CD4-positive, CD25-positive, alpha-beta regulatory T cell (primary cell): ENCODE results near the gene RBM47. TPM values are rescaled to one million over a fixed set of nuclear protein-coding genes. Genes with fewer than 3 reads are reported as not detected.
A peak's percentile ranks its signal among the peaks of the same experiment; 100 is the strongest.
"Not testable (repeated sequence)": the region's sequence is repeated elsewhere in the genome, so short reads cannot be mapped to it uniquely, and the experiment has no call there.

Experiments
- ATAC-seq, 2 donors: fragments of 150-1000 bp; cut with Tn5 transposase; one replicate each; pipeline ENCODE4 v1.10.0; 2021; ENCODE audit warnings: low read depth in 2 of 2, moderate number of reproducible peaks in 2 of 2, moderate library complexity in 1 of 2
- DNase-seq, 3 donors: peaks; one replicate each; pipeline versions ENCODE4 v3.0.0 to v3.0.0-alpha.2; 2012 to 2022; ENCODE audit warnings: mixed read lengths in 1 of 3
- H3K27ac ChIP-seq: one replicate; pipeline ENCODE4 v1.7.0; 2013; ENCODE audit warnings: mild to moderate bottlenecking, low read length; ENCODE audit not compliant: insufficient read depth, poor library complexity, severe bottlenecking
- H3K27me3 ChIP-seq: one replicate; pipeline ENCODE4 v1.7.0; 2013; ENCODE audit warnings: low read length; ENCODE audit not compliant: control insufficient read depth, insufficient read depth
- H3K36me3 ChIP-seq: one replicate; pipeline ENCODE4 v1.7.0; 2013; ENCODE audit warnings: mild to moderate bottlenecking, low read length, moderate library complexity; ENCODE audit not compliant: control insufficient read depth, insufficient read depth
- H3K4me1 ChIP-seq: 2 replicates; pipeline ENCODE4 v1.7.0; 2013; ENCODE audit warnings: mild to moderate bottlenecking, low read length; ENCODE audit not compliant: insufficient read depth, control insufficient read depth, poor library complexity, severe bottlenecking
- H3K4me3 ChIP-seq: one replicate; pipeline ENCODE4 v1.7.0; 2013; ENCODE audit warnings: low read depth, mild to moderate bottlenecking, low read length, moderate library complexity
- H3K9me3 ChIP-seq, 2 experiments: 1 replicate in 1 of 2; 2 replicates in 1 of 2; pipeline ENCODE4 v1.7.0; 2013; ENCODE audit warnings: low read length in 2 of 2, mild to moderate bottlenecking in 1 of 2, moderate library complexity in 1 of 2; ENCODE audit not compliant: control insufficient read depth in 2 of 2
- H3K27ac Mint-ChIP-seq, 3 donors: one replicate each; pipeline ENCODE4 v1.8.0; 2020 to 2022; ENCODE audit warnings: mild to moderate bottlenecking in 3 of 3, mixed read lengths in 3 of 3, moderate library complexity in 2 of 3
- H3K27me3 Mint-ChIP-seq: one replicate; pipeline ENCODE4 v1.8.0; 2022; ENCODE audit warnings: mild to moderate bottlenecking, mixed read lengths
- H3K36me3 Mint-ChIP-seq: one replicate; pipeline ENCODE4 v1.8.0; 2020; ENCODE audit warnings: mixed read lengths
- H3K4me1 Mint-ChIP-seq, 4 donors: one replicate each; pipeline ENCODE4 v1.8.0; 2020 to 2022; ENCODE audit warnings: mixed read lengths in 4 of 4, mild to moderate bottlenecking in 1 of 4
- H3K4me3 Mint-ChIP-seq, 4 donors: one replicate each; pipeline ENCODE4 v1.8.0; 2020 to 2022; ENCODE audit warnings: mild to moderate bottlenecking in 4 of 4, mixed read lengths in 4 of 4, moderate library complexity in 3 of 4
- H3K9me3 Mint-ChIP-seq, 7 donors: one replicate each; pipeline ENCODE4 v1.8.0; 2020 to 2022; ENCODE audit warnings: mixed read lengths in 7 of 7, mild to moderate bottlenecking in 3 of 7, moderate library complexity in 2 of 7
- polyA plus RNA-seq, 4 donors: library from polyadenylated mRNA; unstranded; fragments of 300-500 nt; fragmentation: Illumina TruSeq; gene quantifications; one replicate each; pipeline ENCODE4 v1.2.3, GENCODE V29; 2021
- total RNA-seq: library from RNA; stranded (reverse); gene quantifications from one replicate; pipeline ENCODE4 v1.2.3, GENCODE V29; 2022

RBM47 gene
- total and polyA plus RNA-seq, 5 donors from 2014 or later: 0.07 to 1.5 (median 0.15) TPM; not detected in 1

DNA sequence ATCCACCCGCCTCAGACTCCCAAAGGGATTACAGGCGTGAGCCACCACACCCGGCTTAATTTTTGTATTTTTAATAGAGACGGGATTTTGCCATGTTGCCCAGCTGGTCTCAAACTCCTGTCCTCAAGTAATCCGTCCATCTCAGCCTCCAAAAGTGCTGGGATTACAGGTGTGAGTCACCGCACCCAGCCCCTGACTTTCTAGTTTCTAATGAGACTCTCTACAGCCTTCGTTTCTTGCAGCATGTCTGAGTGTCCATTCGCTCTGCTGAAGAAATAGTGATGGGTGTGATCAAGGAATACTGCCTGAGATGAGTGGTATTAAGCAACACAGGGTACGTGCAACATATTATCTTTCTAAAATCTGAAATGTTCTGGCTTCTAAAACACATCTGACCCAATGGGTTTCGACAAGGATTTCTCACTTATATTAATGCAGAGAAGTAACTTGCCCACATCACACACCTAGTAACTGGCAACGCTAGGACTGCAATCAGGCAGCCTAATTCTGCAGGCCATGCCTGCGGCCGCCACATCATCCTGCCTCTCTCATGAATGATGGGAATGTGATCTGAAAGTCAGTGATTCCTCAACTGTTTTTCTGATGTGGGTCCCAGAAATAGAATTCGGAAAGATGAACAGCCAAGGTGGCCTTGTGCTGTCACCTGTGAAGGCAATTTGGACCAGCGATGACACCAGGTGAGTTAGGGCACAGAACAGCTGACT, 74.3 kb downstream of the RBM47 start:
- peaks cover 8 to 25% (median 16%) of the 10 kb centered on the region in 4 donors for H3K4me1 Mint-ChIP-seq
- peaks cover 0 to 2% (median 0%) of the 10 kb centered on the region in 7 donors for H3K9me3 Mint-ChIP-seq
- ATAC-seq (no peak), DNase-seq (no peak)
- Histone ChIP-seq H3K36me3 (no peaks in the 10 kb centered on the region), H3K27ac (no peak overlapping the region), H3K9me3 (no peaks in the 10 kb centered on the region), H3K27me3 (no peaks in the 10 kb centered on the region), H3K4me1 (peaks cover 3% of the 10 kb centered on the region), H3K4me3 (no peak overlapping the region)
- peaks cover 8% of the 10 kb centered on the region for H3K27me3 Mint-ChIP-seq
- no peak overlapping the region for H3K4me3 Mint-ChIP-seq
- H3K27ac Mint-ChIP-seq: no peak overlapping the region
- no peaks in the 10 kb centered on the region for H3K36me3 Mint-ChIP-seq

DNA sequence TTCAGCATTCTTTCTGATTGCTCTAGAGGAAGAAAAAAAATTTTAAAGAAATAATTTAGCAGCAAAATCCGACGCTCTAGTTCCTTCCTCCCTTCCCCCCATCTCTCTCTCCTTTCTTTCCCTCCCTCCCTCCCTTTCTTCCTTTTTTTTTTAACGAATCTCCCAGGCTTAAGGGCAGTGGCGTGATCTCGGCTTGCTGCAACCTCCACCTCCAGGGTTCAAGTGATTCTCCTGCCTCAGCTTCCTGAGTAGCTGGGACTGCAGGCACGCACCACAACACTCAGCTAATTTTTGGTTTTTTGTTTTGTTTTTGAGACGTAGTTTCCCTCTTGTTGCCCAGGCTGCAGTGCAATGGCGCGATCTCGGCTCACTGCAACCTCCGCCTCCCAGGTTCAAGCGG, 75.0 kb downstream of the RBM47 start:
- H3K4me3 Mint-ChIP-seq, DNase-seq, H3K9me3 ChIP-seq, H3K4me3 ChIP-seq, H3K36me3 Mint-ChIP-seq, H3K36me3 ChIP-seq, H3K9me3 Mint-ChIP-seq, H3K27me3 Mint-ChIP-seq, H3K27me3 ChIP-seq, H3K4me1 ChIP-seq, H3K27ac ChIP-seq, ATAC-seq: not testable (repeated sequence)
- Mint-ChIP-seq H3K4me1 (peaks cover 8 to 25% (median 16%) of the 10 kb centered on the region in 4 donors), H3K27ac (peak overlapping the region in 1 of 3 donors; percentile 7)

DNA sequence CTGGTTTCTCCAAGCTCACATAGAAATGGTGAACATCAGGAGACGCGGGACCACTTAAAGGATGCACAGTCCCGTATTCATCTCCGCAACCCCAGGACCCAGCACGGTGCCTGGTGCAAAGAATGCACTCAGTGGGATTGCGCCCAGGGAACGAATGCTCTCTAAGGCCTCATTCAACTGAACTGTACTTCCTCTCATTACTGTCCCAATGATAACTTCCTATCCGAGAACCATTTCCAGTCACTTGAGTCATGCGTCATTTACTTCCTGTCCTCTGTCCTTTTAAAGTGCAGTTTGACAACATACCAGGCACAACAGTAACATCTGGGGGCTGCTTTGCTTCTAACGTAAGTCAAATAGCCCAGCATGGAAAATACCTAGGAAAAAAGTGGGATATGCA, 75.7 kb downstream of the RBM47 start:
- Histone ChIP-seq H3K9me3 (no peaks in the 10 kb centered on the region), H3K27me3 (no peaks in the 10 kb centered on the region), H3K36me3 (no peaks in the 10 kb centered on the region), H3K27ac (no peak overlapping the region), H3K4me3 (no peak overlapping the region), H3K4me1 (peaks cover 3% of the 10 kb centered on the region)
- Mint-ChIP-seq H3K27ac (peak overlapping the region in 1 of 3 donors; percentile 38), H3K36me3 (no peaks in the 10 kb centered on the region), H3K4me3 (no peak overlapping the region), H3K27me3 (peaks cover 8% of the 10 kb centered on the region), H3K4me1 (peaks cover 8 to 25% (median 16%) of the 10 kb centered on the region in 4 donors), H3K9me3 (peaks cover 0 to 2% (median 0%) of the 10 kb centered on the region in 7 donors)
- ATAC-seq (peak; percentile 57 to 58), DNase-seq (peak in 1 of 3 donors; percentile 52)

DNA sequence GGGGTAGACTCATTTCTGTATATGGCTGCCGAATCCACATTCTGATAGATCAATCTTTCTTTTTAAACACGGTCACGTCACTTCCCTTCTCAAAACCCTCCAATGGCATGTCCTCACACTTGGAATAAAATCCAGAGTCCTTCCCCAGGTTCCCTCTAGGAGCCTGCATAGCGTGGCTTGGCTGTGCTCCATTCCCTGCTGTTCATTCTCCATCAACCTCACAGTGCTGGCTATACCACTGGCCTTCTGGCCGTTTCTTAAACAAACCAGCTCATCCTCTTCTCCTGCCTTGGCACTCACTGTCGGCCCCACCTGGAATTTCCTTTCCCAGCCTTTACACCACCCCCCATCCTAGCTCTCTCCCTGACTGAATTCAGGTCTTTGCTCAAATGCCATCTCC, 77.1 kb downstream of the RBM47 start:
- peaks cover 8% of the 10 kb centered on the region for H3K27me3 Mint-ChIP-seq
- H3K4me1 Mint-ChIP-seq: peaks cover 8 to 25% (median 16%) of the 10 kb centered on the region in 4 donors
- H3K4me3 Mint-ChIP-seq: peak overlapping the region in 1 of 4 donors; percentile 62
- H3K4me3 ChIP-seq: no peak overlapping the region
- ATAC-seq (no peak), DNase-seq (no peak)
- H3K4me1 ChIP-seq: peaks cover 3% of the 10 kb centered on the region
- peak overlapping the region; percentile 10 to 98 (median 77) for H3K27ac Mint-ChIP-seq
- no peaks in the 10 kb centered on the region for H3K27me3 ChIP-seq
- no peak overlapping the region for H3K27ac ChIP-seq
- H3K9me3 ChIP-seq: no peaks in the 10 kb centered on the region
- no peaks in the 10 kb centered on the region for H3K36me3 ChIP-seq
- peaks cover 0 to 2% (median 0%) of the 10 kb centered on the region in 7 donors for H3K9me3 Mint-ChIP-seq
- no peaks in the 10 kb centered on the region for H3K36me3 Mint-ChIP-seq

DNA sequence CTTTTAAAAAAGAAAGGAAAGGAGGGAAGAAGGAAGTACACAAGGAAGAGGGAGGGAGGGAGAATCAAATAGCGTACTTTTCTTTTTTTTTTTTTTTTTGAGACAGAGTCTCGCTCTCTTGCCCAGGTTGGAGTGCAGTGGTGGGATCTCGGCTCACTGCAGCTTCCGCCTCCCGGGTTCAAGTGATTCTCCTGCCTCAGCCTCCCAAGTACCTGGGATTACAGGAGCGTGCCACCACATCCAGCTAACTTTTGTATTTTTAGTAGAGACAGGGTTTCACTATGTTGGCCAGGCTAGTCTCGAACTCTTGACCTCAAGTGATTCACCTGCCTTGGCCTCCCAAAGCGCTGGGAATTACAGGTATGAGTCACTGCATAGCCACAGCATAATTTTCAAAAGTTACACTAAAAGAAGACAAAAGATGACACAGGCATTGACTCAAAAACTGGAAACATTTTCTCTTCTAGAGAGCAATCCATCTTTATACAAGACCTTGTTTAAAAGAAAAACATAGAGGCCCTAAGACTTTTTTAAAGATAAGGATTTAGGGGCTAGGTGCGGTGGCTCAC, 78.0 kb downstream of the RBM47 start:
- Mint-ChIP-seq H3K27ac (peak overlapping the region; percentile 70 to 86 (median 80)), H3K4me1 (peaks cover 8 to 25% (median 16%) of the 10 kb centered on the region in 4 donors), H3K4me3 (peak overlapping the region; percentile 29 to 65 (median 50))
- peak overlapping the region; percentile 41 for H3K4me3 ChIP-seq
- not testable (repeated sequence) for H3K36me3 ChIP-seq, H3K9me3 ChIP-seq, H3K27ac ChIP-seq, DNase-seq, H3K36me3 Mint-ChIP-seq, H3K27me3 ChIP-seq, ATAC-seq, H3K9me3 Mint-ChIP-seq, H3K27me3 Mint-ChIP-seq, H3K4me1 ChIP-seq

DNA sequence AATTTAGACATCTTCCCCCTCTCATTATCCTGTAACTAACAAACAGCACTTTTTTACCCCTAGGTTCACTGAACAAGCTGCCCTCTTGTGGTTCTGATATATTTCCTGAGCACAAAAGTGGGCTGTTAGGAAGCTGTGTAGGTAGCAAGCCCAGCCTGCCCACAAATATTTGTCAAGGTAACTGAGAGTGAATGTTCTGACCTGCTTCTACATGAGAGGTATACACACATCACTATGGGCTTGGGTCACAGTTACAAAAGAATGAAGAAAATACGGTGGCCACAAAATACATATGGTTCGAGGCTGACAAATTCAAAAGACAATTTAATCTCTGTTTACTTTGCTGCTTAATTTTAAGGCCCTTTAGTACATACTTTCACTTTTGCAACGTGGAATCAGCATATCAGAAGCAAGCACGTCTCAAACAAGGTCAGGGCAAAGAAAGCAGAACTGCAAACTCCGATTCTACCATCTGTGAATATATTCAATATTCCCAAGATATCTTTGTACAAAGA, 78.7 kb downstream of the RBM47 start:
- Histone ChIP-seq H3K4me3 (peak overlapping the region; percentile 41), H3K4me1 (peaks cover 3% of the 10 kb centered on the region), H3K27ac (no peak overlapping the region), H3K9me3 (no peaks in the 10 kb centered on the region), H3K27me3 (no peaks in the 10 kb centered on the region), H3K36me3 (no peaks in the 10 kb centered on the region)
- peak; percentile 64 to 79 for ATAC-seq
- H3K27me3 Mint-ChIP-seq: peaks cover 8% of the 10 kb centered on the region
- peak in 2 of 3 donors; percentile 33 to 76 for DNase-seq
- H3K27ac Mint-ChIP-seq: peak overlapping the region; percentile 70 to 86 (median 80)
- peak overlapping the region; percentile 29 to 65 (median 50) for H3K4me3 Mint-ChIP-seq
- H3K36me3 Mint-ChIP-seq: no peaks in the 10 kb centered on the region
- H3K4me1 Mint-ChIP-seq: peaks cover 8 to 25% (median 16%) of the 10 kb centered on the region in 4 donors
- peaks cover 0 to 2% (median 0%) of the 10 kb centered on the region in 7 donors for H3K9me3 Mint-ChIP-seq

DNA sequence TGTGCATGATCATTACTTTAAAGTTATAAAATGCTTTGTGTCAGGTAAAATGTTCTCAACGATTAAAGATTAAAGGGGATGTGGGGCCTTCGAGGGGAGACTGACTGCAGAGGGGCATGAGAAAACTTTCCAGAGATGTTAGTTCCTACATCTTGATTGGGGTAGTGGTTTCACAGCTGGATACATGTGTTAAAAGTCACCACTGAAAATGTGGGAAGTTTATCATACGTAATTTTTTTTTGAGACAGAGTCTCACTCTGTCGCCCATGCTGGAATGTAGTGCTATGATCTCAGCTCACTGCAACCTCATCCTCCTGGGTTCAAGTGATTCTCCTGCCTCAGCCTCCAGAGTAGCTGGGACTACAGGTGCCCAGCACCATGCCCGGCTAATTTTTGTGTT, 79.5 kb downstream of the RBM47 start:
- Mint-ChIP-seq H3K9me3 (peaks cover 0 to 2% (median 0%) of the 10 kb centered on the region in 7 donors), H3K27me3 (peaks cover 4% of the 10 kb centered on the region), H3K4me1 (peaks cover 8 to 25% (median 16%) of the 10 kb centered on the region in 4 donors), H3K4me3 (no peak overlapping the region), H3K36me3 (no peaks in the 10 kb centered on the region), H3K27ac (peak overlapping the region in 1 of 3 donors; percentile 80)
- H3K9me3 ChIP-seq: no peaks in the 10 kb centered on the region
- H3K4me1 ChIP-seq: peaks cover 3% of the 10 kb centered on the region
- no peaks in the 10 kb centered on the region for H3K27me3 ChIP-seq
- ATAC-seq (no peak), DNase-seq (no peak)
- no peaks in the 10 kb centered on the region for H3K36me3 ChIP-seq
- H3K27ac ChIP-seq: no peak overlapping the region
- H3K4me3 ChIP-seq: no peak overlapping the region
